SK-N-MC (cell line): ENCODE measurements around the gene LYRM4.

Experiments
- DNase-seq: peaks from one replicate; pipeline ENCODE4 v3.0.0-alpha.2; 2011; ENCODE audit warnings: low read depth, low spot score
- H3K27ac ChIP-seq: fragments of 200-600 bp; sonication (generic); 2 replicates; pipeline ENCODE4 v1.5.1; 2016; ENCODE audit warnings: mixed run types
- H3K36me3 ChIP-seq: fragments of 200-600 bp; sonication (generic); 2 replicates; pipeline ENCODE4 v1.6.1; 2017; ENCODE audit warnings: antibody characterized with exemption, low read length, mixed read lengths; ENCODE audit not compliant: insufficient read depth
- H3K4me3 ChIP-seq: fragments of 200-600 bp; sonication (generic); 2 replicates; pipeline ENCODE4 v1.5.1; 2016
- H3K9ac ChIP-seq: fragments of 200-600 bp; sonication (generic); 2 replicates; pipeline ENCODE4 v1.8.0; 2017; ENCODE audit warnings: mixed run types, mixed read lengths; ENCODE audit not compliant: insufficient read length
- H3K9me3 ChIP-seq: fragments of 200-600 bp; sonication (generic); 2 replicates; pipeline ENCODE4 v1.6.1; 2017; ENCODE audit warnings: low read depth, mild to moderate bottlenecking, antibody characterized with exemption, low read length, moderate library complexity, mixed read lengths
- EZH2 ChIP-seq: fragments of 200-600 bp; sonication (generic); IDR thresholded peaks from one replicate; pipeline ENCODE4 v1.6.1; 2017; ENCODE audit warnings: antibody characterized with exemption
- FOXP2 ChIP-seq: optimal IDR thresholded peaks from 2 replicates; pipeline ENCODE3; 2011; ENCODE audit warnings: mild to moderate bottlenecking, moderate library complexity; ENCODE audit not compliant: insufficient read depth; ENCODE audit errors: extremely low read length, control extremely low read depth
- POLR2AphosphoS5 ChIP-seq: IDR thresholded peaks from 2 replicates; pipeline ENCODE4 v1.6.1; 2012; ENCODE audit warnings: mild to moderate bottlenecking, low read depth, low read length, borderline replicate concordance

LYRM4 gene

DNA sequence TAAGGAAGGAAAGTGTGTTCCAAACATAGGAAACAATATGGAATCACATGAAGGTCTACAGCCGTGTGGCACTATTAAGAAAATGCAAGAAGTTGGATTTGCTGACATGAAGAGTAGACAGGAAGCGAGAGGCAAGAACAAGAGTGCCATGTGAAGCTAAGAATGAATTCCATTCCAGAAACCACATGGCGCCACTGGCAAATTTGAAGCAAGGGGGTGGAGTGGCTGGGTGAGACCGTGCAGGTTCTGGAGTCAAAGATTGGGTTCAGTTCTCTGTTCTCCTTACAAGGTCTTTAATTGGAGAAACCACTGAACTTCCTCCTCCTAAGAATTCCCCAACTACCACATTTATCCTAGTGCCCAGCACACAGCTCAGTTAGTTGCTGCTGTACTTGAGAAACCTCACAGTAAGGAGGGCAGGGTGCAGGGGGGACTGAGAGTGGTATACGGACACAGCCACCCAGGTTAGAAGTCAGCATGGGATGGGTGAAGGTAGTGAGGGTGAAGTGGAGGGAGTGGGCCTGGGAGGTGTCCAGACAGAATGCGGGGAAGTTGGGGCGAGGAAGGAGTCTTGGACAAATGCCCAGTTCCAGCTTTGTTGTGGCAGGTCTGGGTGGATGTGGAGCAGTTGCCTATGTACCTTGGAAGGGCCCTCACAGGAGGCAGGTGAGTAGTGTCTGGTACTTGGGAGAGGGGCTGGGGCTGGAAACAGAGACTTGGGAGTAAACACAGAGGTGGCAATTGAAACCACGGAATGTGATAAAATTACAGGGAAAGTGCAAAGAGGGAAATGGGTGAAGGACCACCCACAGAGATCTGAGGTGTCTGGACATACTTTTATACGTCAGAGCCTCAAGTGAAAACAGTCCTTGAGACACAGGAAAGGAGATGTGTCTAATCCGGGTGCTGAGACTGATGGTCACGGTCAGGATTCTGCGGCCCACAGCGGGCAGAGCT lies 14.3 kb downstream of the LYRM4 start:
- Histone ChIP-seq H3K9ac (no peak overlapping the region), H3K9me3 (no peaks in the 10 kb centered on the region), H3K4me3 (peak overlapping the region; percentile 30; the same call in 1 of the 2 replicates), H3K27ac (peak overlapping the region; percentile 81), H3K36me3 (peaks cover 5% of the 10 kb centered on the region)
- TF ChIP-seq POLR2AphosphoS5 (peak; percentile 49; the same call in 1 of the 2 replicates), EZH2 (no peak)
- peak; percentile 69 for DNase-seq

DNA sequence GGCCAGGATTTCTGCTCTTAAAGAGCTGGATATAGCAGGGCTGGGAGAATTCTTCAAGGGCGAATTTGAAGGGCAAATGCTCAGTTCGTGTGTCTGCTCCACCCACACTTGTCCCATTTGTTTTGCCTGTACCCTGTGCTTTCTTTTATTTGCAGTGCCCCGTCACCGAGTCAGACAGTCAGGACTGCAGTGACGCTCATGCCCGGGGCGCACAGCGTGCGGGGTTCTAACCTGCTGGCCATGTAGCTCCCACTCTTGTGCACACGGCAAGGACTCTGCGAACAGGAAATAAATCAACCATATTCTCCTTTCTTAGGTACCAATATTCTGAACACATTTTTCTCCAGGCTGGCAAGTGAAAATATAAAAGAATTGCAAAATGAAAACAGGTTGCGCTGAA lies 17.7 kb downstream of the LYRM4 start:
- no peak for DNase-seq
- peaks cover 9% of the 10 kb centered on the region for H3K36me3 ChIP-seq
- no peak overlapping the region for H3K9ac ChIP-seq
- TF ChIP-seq FOXP2 (no peak), POLR2AphosphoS5 (no peak), EZH2 (no peak)
- no peaks in the 10 kb centered on the region for H3K9me3 ChIP-seq
- H3K4me3 ChIP-seq, result no peak overlapping the region
- H3K27ac ChIP-seq, result no peak overlapping the region

DNA sequence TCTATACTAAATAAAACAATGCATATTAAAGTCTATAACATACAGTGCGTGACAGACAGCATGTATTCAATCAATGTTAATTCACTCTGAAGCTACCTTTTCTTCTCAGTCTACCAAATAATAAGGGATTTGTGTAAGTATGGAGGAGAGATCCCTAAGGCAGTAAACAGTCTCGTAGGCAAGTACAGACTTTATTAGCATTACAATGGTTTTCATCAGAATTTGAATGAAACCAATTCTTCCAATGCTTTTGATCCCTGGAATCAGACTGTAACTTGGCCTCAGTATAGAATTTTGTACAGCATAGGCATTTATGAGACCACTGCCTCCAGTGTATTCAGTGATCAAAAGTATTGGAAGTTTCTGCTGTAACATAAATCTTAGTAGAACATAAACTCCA lies 19.5 kb downstream of the LYRM4 start:
- Histone ChIP-seq H3K9me3 (no peaks in the 10 kb centered on the region), H3K9ac (no peak overlapping the region), H3K36me3 (peaks cover 9% of the 10 kb centered on the region), H3K4me3 (no peak overlapping the region), H3K27ac (no peak overlapping the region)
- DNase-seq, result no peak
- TF ChIP-seq FOXP2, result no peak
- TF ChIP-seq POLR2AphosphoS5, result no peak
- no peak for TF ChIP-seq EZH2

DNA sequence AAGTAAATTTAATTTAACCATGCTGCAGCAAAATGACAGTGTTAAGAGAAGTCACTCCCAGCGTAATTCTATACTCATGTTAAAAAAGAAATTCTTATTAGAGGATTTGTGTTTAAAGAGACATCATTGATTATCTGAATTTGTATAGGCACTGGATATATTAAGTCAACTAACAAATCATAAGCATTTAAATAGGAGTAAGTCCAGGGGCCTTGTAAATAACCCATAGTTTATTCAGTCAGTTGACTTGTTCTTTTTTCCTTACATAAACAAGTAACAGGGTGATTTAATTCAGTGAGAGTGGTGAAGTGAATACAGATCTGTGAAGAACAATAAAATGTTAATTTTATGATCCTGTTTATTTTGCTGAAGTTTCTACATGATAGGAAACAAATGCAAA lies 22.4 kb downstream of the LYRM4 start:
- Histone ChIP-seq H3K36me3 (peaks cover 18% of the 10 kb centered on the region), H3K9me3 (no peaks in the 10 kb centered on the region), H3K9ac (no peak overlapping the region), H3K4me3 (no peak overlapping the region), H3K27ac (no peak overlapping the region)
- TF ChIP-seq EZH2 (no peak), POLR2AphosphoS5 (no peak), FOXP2 (no peak)
- no peak for DNase-seq

DNA sequence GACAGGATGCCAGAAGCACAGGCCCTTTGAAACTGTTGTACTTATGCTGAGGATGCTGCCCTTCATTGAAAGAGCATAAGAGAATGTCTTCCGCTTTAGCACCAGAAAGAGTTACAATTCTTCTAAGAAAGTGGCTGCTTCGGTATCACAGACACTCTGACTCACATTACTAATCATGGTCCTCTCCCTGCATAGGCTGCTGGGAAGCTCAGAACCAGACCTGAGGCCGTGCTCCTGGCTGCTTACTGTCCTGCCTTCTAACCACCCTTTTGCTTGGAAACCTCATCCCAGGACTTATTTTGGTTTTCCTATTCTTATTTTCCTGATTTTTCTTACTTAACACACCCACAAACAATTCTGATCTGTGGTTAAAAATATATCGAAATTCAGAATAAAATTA lies 22.9 kb downstream of the LYRM4 start:
- TF ChIP-seq FOXP2 (no peak), POLR2AphosphoS5 (no peak), EZH2 (no peak)
- no peak overlapping the region for H3K9ac ChIP-seq
- H3K4me3 ChIP-seq, result no peak overlapping the region
- H3K36me3 ChIP-seq, result peaks cover 18% of the 10 kb centered on the region
- no peaks in the 10 kb centered on the region for H3K9me3 ChIP-seq
- no peak for DNase-seq
- H3K27ac ChIP-seq, result no peak overlapping the region

DNA sequence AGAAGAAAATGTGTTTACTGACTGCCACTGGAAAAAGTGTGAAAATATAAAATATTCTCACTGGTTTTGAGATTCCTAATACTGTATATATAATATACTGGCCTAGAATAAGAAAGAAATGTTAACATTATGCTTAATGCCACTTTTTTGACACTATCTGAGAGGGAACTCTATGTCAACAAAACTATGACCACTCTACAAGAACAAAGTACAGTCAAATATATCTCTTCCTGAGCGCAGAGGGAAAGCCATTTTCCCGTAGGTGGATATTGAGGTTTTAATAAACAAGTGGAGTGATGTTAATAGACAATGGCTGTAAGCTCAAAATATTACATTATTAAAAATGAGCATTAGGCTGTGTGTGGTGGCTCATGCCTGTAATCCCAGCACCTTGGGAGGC lies 24.9 kb downstream of the LYRM4 start:
- no peak overlapping the region for H3K27ac ChIP-seq
- no peaks in the 10 kb centered on the region for H3K9me3 ChIP-seq
- H3K9ac ChIP-seq, result no peak overlapping the region
- no peak for TF ChIP-seq FOXP2
- no peak for TF ChIP-seq POLR2AphosphoS5
- no peak for TF ChIP-seq EZH2
- peaks cover 11% of the 10 kb centered on the region for H3K36me3 ChIP-seq
- no peak overlapping the region for H3K4me3 ChIP-seq
- no peak for DNase-seq

DNA sequence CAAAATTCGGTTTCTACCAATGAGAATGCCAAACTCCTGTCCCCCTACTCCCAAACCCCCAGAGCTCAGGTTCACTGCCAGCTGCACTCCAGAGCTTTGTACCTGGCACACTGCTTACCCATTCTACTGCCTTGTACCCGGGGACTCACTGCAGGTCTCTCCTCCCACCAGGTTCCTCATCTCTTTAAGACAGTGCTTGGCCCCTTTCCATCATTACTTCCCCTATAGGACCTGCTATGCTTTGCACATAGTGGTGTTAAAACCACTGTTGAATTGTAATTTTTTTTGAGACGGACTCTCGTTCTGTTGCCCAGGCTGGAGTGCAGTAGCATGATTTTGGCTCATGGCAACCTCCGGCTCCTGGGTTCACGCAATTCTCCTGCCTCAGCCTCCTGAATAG lies 25.9 kb downstream of the LYRM4 start:
- H3K27ac ChIP-seq, result no peak overlapping the region
- no peak for TF ChIP-seq EZH2
- no peak for TF ChIP-seq POLR2AphosphoS5
- no peak for TF ChIP-seq FOXP2
- H3K9me3 ChIP-seq, result no peaks in the 10 kb centered on the region
- no peak for DNase-seq
- no peak overlapping the region for H3K9ac ChIP-seq
- H3K36me3 ChIP-seq, result peaks cover 9% of the 10 kb centered on the region
- no peak overlapping the region for H3K4me3 ChIP-seq

DNA sequence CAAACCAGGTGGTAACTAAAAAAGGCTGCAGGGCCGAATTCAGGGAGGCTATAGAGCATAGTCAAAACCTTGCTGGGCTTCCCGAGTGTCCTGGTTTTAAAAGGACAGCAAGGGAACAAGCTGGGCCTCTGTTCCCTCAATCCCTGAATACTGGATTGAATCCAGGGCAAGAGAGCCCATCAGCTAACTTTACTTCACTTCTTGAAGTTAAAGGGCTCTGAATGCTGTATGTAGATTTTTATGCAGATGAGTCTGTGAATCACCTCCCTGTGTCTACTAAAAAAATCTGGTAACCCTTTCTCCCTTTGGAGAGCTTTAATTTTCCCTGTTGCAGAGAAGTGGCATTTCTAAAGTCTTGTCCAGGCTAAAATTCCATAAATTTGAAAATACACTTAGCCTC lies 29.5 kb downstream of the LYRM4 start:
- Histone ChIP-seq H3K9me3 (no peaks in the 10 kb centered on the region), H3K36me3 (peaks cover 9% of the 10 kb centered on the region), H3K9ac (no peak overlapping the region), H3K4me3 (no peak overlapping the region), H3K27ac (no peak overlapping the region)
- DNase-seq, result no peak
- no peak for TF ChIP-seq FOXP2
- TF ChIP-seq POLR2AphosphoS5, result no peak
- no peak for TF ChIP-seq EZH2
